ENCODE data around the gene DNAH3.

DNAH3 gene

GRCh38 chr16:20897253-20897897 is 253.3 kb downstream of the DNAH3 start:
- DNase-seq (ENCODE audit: low read depth): no peak
- in situ Hi-C loops (cut with HindIII; ENCODE audit: low sequenced_read_pairs): no loop called here
- no peak overlapping the region for H3K4me3 ChIP-seq (ENCODE audit: low read depth, low read length)
- TF ChIP-seq CTCF (IDR thresholded peaks at IDR 0.05; ENCODE audit: low read depth, low read length, missing control alignments): no peak

- no peak overlapping the region for H3K4me3 ChIP-seq (ENCODE audit: low read depth, low read length)
- TF ChIP-seq CTCF (IDR thresholded peaks at IDR 0.05; ENCODE audit: low read depth, low read length, missing control alignments): no peak
- no peak for DNase-seq (ENCODE audit: low read depth)
- in situ Hi-C loops (cut with HindIII; ENCODE audit: low sequenced_read_pairs): no loop called here
Observed at GRCh38 chr16:20894388-20894787, 256.3 kb downstream of the DNAH3 start.

- in situ Hi-C loops (cut with HindIII; ENCODE audit: low sequenced_read_pairs): no loop called here
- DNase-seq (ENCODE audit: low read depth): no peak
- H3K4me3 ChIP-seq (ENCODE audit: low read depth, low read length): no peak overlapping the region
- TF ChIP-seq CTCF (IDR thresholded peaks at IDR 0.05; ENCODE audit: low read depth, low read length, missing control alignments): no peak
Observed at GRCh38 chr16:20889625-20890275, 260.9 kb downstream of the DNAH3 start.

GRCh38 chr16:20887207-20887606 is 263.4 kb downstream of the DNAH3 start:
- in situ Hi-C loops (cut with HindIII; ENCODE audit: low sequenced_read_pairs): no loop called here
- H3K4me3 ChIP-seq (ENCODE audit: low read depth, low read length): no peak overlapping the region
- no peak for DNase-seq (ENCODE audit: low read depth)

GRCh38 chr16:20886320-20886719 is 264.3 kb downstream of the DNAH3 start:
- no peak overlapping the region for H3K4me3 ChIP-seq (ENCODE audit: low read depth, low read length)
- DNase-seq (ENCODE audit: low read depth): no peak
- in situ Hi-C loops (cut with HindIII; ENCODE audit: low sequenced_read_pairs): no loop called here
- no peak for TF ChIP-seq CTCF (IDR thresholded peaks at IDR 0.05; ENCODE audit: low read depth, low read length, missing control alignments)

More at GRCh38 chr16:20887207-20887606, 263.4 kb downstream of the DNAH3 start:
- no peak for TF ChIP-seq CTCF (IDR thresholded peaks at IDR 0.05; ENCODE audit: low read depth, low read length, missing control alignments)

GRCh38 chr16:20884240-20884556 is 266.4 kb downstream of the DNAH3 start:
- TF ChIP-seq CTCF (IDR thresholded peaks at IDR 0.05; ENCODE audit: low read depth, low read length, missing control alignments): no peak
- no peak overlapping the region for H3K4me3 ChIP-seq (ENCODE audit: low read depth, low read length)
- in situ Hi-C loops (cut with HindIII; ENCODE audit: low sequenced_read_pairs): no loop called here
- peak; percentile 79 for DNase-seq (ENCODE audit: low read depth)

Measured in astrocyte of the cerebellum (primary cell).